Measurements from ENCODE around the gene ALAS1. TPM values are rescaled to one million over a fixed set of nuclear protein-coding genes. Genes with fewer than 3 reads are reported as not detected.

ALAS1 gene
- total RNA-seq, 2 donors from 2014 or later = 90.6 to 103 TPM

DNA sequence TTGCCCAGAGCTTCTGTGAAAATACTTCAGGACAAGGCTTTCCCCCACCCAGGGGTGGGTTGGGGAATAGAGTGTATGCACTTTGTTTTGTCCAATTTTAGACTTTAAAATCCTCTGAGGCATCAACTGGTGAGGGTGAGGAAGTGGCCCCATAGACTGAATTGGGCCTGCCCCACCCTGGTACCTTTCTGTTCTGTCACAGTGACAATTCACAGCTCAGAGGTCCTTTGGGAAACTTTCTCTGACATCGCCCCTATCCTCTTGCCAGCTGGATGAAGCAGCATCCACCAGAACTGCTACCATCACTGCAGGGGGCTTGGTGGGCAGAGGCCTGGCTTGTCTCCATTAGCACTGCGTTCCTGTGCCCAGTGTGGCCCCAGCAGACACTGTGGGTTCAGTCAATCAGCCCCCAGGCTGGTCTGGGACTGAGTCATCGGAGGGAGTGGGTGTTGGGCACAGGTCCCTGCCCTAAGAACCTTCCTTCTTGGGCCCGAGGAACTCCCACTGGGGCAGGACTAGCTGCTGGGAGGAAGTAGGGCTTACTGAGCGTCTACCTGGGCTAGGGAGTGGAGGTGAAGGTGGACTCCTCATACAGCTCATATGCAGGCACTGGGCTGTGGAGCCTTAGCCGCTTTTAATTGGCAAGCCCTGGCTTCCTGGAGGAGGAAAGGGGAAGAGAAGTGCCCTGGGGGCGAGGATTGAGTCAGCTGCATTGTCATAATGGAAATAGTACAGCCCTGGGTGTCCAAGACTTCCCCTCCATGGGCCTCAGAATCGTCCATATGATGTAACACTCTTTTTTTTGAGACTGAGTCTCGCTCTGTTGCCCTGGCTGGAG is 46.0 kb downstream of the ALAS1 start:
- peaks cover 7% of the 10 kb centered on the region for H3K4me1 ChIP-seq
- no peaks in the 10 kb centered on the region for H3K9me3 ChIP-seq
- no peak overlapping the region for H3K4me3 ChIP-seq

DNA sequence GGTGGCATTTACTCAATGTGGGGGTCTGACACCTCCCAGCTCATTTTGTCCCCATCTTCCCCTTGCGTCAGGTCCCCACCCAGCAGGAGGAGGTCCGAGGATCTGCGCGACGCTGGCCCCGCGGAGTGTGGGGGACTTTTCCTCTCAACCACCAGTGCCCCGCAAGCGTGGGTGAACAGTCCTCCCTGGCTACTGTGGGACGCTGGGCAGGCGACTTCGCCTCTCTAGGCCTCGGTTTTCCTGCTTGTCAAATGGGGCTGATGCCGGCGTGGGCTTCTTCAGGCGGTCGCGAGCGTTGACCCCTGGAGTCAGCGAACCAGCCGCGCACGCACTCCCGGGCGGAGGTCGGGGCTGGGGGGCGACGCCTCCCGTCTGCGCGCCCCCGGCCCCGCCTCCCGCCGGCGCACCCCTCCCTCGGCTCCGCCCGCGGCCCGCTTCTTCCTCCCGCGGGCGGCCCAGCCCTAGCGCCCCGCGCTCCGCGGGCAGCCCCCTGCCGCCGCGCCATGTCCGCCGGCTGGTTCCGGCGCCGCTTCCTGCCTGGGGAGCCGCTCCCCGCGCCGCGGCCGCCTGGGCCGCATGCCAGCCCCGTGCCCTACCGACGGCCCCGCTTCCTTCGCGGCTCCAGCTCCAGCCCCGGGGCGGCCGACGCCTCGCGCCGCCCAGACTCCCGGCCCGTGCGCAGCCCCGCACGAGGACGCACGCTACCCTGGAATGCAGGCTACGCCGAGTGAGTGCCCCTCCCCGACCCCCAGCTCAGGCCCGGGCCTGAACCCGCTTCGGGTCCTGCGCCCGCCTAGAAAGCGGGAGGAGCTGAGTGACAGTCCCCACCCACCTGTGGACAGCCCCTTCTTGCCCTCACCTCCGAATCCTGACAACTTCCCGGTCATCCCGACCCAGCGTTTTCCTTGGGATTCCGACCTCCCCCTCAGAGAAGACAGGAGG is 47.6 kb downstream of the ALAS1 start, which contains the start of gene PPM1M:
Gene PPM1M (plus strand): TSS at position 438 of the 942 bp plus-strand sequence. CDS start 66 bp downstream, at position 504.
- intact Hi-C loops (cut with DNase I) = no loop called here
- H3K4me3 ChIP-seq = peak within 1 kb of the TSS; percentile 43
- H3K9me3 ChIP-seq = no peaks in the 10 kb centered on the region
- H3K36me3 ChIP-seq = no peaks in the 10 kb centered on the region
- no peaks in the 10 kb centered on the region for H3K27me3 ChIP-seq
- TF ChIP-seq, protein P1, sequence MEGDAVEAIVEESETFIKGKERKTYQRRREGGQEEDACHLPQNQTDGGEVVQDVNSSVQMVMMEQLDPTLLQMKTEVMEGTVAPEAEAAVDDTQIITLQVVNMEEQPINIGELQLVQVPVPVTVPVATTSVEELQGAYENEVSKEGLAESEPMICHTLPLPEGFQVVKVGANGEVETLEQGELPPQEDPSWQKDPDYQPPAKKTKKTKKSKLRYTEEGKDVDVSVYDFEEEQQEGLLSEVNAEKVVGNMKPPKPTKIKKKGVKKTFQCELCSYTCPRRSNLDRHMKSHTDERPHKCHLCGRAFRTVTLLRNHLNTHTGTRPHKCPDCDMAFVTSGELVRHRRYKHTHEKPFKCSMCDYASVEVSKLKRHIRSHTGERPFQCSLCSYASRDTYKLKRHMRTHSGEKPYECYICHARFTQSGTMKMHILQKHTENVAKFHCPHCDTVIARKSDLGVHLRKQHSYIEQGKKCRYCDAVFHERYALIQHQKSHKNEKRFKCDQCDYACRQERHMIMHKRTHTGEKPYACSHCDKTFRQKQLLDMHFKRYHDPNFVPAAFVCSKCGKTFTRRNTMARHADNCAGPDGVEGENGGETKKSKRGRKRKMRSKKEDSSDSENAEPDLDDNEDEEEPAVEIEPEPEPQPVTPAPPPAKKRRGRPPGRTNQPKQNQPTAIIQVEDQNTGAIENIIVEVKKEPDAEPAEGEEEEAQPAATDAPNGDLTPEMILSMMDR (IDR thresholded peaks at IDR 0.05) = no peak
- DNase-seq = peak; percentile 46
- peak within 1 kb of the TSS; percentile 66 for H3K27ac ChIP-seq
- H3K9ac ChIP-seq (ENCODE audit: low read depth in 2 of 2, low read length in 2 of 2) = peak within 1 kb of the TSS; percentile 79 to 83
- H3K4me1 ChIP-seq = no peaks in the 10 kb centered on the region

More for the DNA sequence above, 46.0 kb downstream of the ALAS1 start:
- intact Hi-C loops (cut with DNase I) = no loop called here
- TF ChIP-seq, protein P1 (IDR thresholded peaks at IDR 0.05) = no peak
- DNase-seq = no peak
- Histone ChIP-seq H3K27me3 (no peaks in the 10 kb centered on the region), H3K27ac (no peak overlapping the region), H3K9ac (ENCODE audit: low read depth in 2 of 2, low read length in 2 of 2) (peak overlapping the region in 1 of 2 donors; percentile 14), H3K36me3 (no peaks in the 10 kb centered on the region)

DNA sequence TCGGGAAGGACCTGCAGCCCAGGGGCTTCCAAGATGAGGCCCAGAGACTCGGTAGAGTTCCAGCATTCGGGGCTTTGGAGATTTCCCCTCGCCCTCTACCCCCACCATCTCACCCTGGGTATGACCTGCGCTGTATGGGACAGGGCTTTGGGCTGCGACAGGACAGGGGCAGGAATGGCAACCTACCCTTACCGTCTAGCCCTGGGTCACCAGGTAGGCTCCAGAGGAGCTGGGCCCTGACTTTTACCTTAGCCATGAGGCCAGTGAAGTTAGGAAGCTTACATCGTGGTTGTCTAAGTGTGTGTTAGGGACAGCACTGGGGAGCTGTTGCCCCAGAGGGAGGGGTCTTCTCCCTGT is 48.3 kb downstream of the ALAS1 start:
- H3K9ac ChIP-seq (ENCODE audit: low read depth in 2 of 2, low read length in 2 of 2) = peak overlapping the region; percentile 79 to 83
- TF ChIP-seq, protein P1 (IDR thresholded peaks at IDR 0.05) = no peak
- no peaks in the 10 kb centered on the region for H3K27me3 ChIP-seq
- H3K27ac ChIP-seq = peak overlapping the region; percentile 66
- peak overlapping the region; percentile 43 for H3K4me3 ChIP-seq
- no peaks in the 10 kb centered on the region for H3K36me3 ChIP-seq
- H3K9me3 ChIP-seq = no peaks in the 10 kb centered on the region
- no peak for DNase-seq
- H3K4me1 ChIP-seq = no peaks in the 10 kb centered on the region
- intact Hi-C loops (cut with DNase I) = no loop called here

DNA sequence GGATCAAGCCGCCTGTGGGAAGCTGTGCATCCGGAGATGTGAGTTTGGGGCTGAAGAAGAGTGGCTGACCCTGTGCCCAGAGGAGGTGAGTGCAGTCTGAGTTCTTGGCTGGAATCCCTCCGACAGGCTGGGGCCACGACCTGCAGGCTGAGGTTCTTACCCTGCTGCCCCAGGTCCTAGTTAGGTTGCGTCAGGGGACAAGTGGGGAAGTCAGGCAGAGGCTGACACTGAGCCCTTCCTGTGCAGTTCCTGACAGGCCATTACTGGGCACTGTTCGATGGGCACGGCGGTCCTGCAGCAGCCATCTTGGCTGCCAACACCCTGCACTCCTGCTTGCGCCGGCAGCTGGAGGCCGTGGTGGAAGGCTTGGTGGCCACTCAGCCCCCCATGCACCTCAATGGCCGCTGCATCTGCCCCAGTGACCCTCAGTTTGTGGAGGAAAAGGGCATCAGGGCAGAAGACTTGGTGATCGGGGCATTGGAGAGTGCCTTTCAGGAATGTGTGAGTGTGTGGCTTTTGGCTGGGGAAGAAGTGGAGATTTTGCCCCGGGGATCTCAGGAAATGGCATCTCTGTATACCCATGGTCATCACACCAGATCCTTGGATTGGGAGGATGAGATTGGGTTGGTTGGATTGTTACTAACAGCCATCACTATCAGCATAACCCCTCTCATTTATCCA is 48.9 kb downstream of the ALAS1 start:
- Histone ChIP-seq H3K4me1 (no peaks in the 10 kb centered on the region), H3K9ac (ENCODE audit: low read depth in 2 of 2, low read length in 2 of 2) (peak overlapping the region; percentile 48 to 79), H3K27me3 (no peaks in the 10 kb centered on the region), H3K36me3 (no peaks in the 10 kb centered on the region), H3K9me3 (no peaks in the 10 kb centered on the region), H3K27ac (peak overlapping the region; percentile 66), H3K4me3 (peak overlapping the region; percentile 43)
- TF ChIP-seq, protein P1 (IDR thresholded peaks at IDR 0.05) = no peak
- intact Hi-C loops (cut with DNase I) = no loop called here
- DNase-seq = no peak

Data from colonic mucosa (tissue), 4 donors.